AG04450 (cell line): ENCODE results near the gene GPC3. TPM values are rescaled to one million over a fixed set of nuclear protein-coding genes. Genes with fewer than 3 reads are reported as not detected.

Source experiments
- CTCF ChIA-PET: fragments of 300-600, 350-600 bp; formaldehyde crosslinking; extraction: SDS; loops from one replicate; lab custom pipeline; 2022; ENCODE audit warnings: antibody characterized with exemption, inconsistent platforms; lab: Charles Lee
- POLR2A ChIA-PET: fragments of 350-600 bp; formaldehyde crosslinking; extraction: SDS; loops from one replicate; lab custom pipeline; 2021; ENCODE audit warnings: antibody characterized with exemption, inconsistent platforms; lab: Yijun Ruan, JAX
- DNase-seq: peaks from one replicate; pipeline ENCODE4 v3.0.0-alpha.2; 2011; ENCODE audit warnings: low read depth, low spot score
- H3K27ac ChIP-seq: one replicate; pipeline ENCODE4 v1.5.1; 2012; ENCODE audit warnings: low read depth, low read length, control low read depth
- H3K27me3 ChIP-seq: one replicate; pipeline ENCODE4 v1.6.0; 2012; ENCODE audit warnings: low read length; ENCODE audit not compliant: control insufficient read depth, insufficient read depth
- H3K4me3 ChIP-seq: 2 replicates; pipeline ENCODE4 v1.5.1; 2011; ENCODE audit warnings: mild to moderate bottlenecking, low read depth, low read length, control low read depth
- H3K9me3 ChIP-seq: 2 replicates; pipeline ENCODE4 v1.5.1; 2012; ENCODE audit warnings: low read length; ENCODE audit not compliant: control insufficient read depth, insufficient read depth
- polyA plus RNA-seq: library from polyadenylated mRNA; depleted of rRNA; stranded (reverse); fragments of >200 nt; gene quantifications from 2 replicates; pipeline ENCODE4 v1.2.3, GENCODE V29; 2011
- TF ChIP-seq, protein P1 (sequence below): IDR thresholded peaks from 2 replicates; pipeline ENCODE4 v1.5.1; 2011; ENCODE audit warnings: low read depth, low read length, control low read depth, inconsistent platforms

GPC3 gene
- polyA plus RNA-seq, 1 experiment = not detected

- Histone ChIP-seq H3K4me3 (no peak overlapping the region), H3K9me3 (no peaks in the 10 kb centered on the region), H3K27me3 (no peaks in the 10 kb centered on the region), H3K27ac (no peak overlapping the region)
- DNase-seq = no peak
- ChIA-PET POLR2A (no interaction called here), CTCF (no interaction called here)
- TF ChIP-seq, protein P1, sequence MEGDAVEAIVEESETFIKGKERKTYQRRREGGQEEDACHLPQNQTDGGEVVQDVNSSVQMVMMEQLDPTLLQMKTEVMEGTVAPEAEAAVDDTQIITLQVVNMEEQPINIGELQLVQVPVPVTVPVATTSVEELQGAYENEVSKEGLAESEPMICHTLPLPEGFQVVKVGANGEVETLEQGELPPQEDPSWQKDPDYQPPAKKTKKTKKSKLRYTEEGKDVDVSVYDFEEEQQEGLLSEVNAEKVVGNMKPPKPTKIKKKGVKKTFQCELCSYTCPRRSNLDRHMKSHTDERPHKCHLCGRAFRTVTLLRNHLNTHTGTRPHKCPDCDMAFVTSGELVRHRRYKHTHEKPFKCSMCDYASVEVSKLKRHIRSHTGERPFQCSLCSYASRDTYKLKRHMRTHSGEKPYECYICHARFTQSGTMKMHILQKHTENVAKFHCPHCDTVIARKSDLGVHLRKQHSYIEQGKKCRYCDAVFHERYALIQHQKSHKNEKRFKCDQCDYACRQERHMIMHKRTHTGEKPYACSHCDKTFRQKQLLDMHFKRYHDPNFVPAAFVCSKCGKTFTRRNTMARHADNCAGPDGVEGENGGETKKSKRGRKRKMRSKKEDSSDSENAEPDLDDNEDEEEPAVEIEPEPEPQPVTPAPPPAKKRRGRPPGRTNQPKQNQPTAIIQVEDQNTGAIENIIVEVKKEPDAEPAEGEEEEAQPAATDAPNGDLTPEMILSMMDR = no peak
These were observed 24.3 kb downstream of the GPC3 start for GRCh38 chrX:133961046-133961445.

GRCh38 chrX:133959972-133960371 is 25.4 kb downstream of the GPC3 start:
- Histone ChIP-seq H3K4me3 (no peak overlapping the region), H3K27me3 (no peaks in the 10 kb centered on the region), H3K27ac (no peak overlapping the region), H3K9me3 (no peaks in the 10 kb centered on the region)
- TF ChIP-seq, protein P1 = no peak
- ChIA-PET CTCF (no interaction called here), POLR2A (no interaction called here)
- DNase-seq = no peak

DNA sequence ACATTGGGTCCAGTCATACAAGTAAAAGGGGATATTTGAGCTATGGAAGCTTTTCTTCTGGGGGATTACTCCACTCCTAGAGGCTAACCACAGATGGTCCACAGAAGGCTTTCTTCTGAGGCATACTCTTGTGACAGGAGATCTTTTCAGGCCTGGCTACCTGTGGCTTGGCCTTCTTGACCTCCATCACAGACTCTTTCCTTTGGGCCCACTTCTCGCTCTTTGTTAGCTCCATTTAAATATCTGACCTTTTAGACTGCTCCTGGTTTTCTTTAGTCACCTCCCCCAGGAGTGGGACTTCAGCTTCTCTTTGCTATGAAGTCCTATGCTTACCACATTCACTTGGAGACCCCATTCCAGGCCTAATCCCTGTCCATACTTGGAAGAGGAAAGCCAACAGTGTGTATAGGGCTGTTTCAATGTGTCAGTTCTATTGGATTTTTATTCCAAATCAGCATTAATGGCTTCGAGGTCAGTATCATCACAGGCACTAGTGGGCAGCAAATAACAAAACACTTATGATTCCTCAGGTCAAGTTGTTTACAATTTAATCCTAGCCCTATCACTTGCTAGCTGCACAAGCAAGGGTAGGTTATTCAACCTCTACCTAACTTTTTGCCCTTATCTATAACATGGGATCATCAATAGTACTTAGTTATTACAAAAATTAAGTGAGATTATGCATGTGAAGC is 26.3 kb downstream of the GPC3 start:
- H3K27ac ChIP-seq = no peak overlapping the region
- no peaks in the 10 kb centered on the region for H3K27me3 ChIP-seq
- TF ChIP-seq, protein P1 = no peak
- ChIA-PET CTCF (no interaction called here), POLR2A (no interaction called here)
- H3K4me3 ChIP-seq = no peak overlapping the region
- H3K9me3 ChIP-seq = no peaks in the 10 kb centered on the region
- no peak for DNase-seq

DNA sequence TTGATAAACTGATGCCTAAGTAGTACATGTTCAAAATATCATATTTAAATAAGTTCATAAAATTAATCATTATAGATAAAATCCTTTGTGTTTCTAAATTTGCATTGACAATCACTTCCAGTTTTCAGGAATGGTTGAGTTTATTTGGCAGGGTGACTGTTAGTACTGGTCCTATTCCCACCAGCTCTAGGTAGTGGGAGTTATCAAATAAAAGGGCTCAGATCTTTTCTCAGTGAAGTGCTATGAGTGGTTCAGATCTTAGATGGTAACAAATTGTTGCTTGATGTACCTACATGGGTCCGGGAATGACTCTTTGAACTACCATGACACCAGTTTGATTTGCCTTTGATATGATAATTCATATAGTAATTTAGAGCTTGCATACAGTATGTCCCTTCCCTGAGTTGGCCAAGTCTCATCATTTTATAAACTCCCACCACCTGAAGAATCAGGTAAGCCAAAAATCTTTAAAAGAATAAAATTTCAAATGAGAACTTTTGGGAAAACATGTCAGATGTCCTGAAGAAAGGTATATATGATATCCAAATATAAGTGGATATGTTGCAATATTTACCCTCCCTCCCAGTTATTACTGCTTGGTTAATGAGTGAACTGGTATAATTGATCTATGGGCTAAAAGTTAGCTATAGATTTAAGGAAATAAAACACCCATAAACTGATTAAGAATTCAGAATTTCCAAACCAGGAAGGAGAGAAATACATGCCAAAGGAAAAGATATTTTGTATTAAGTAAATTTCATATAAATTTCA is 28.6 kb downstream of the GPC3 start:
- POLR2A ChIA-PET = no interaction called here
- CTCF ChIA-PET = no interaction called here
- H3K9me3 ChIP-seq = no peaks in the 10 kb centered on the region
- no peak overlapping the region for H3K27ac ChIP-seq
- TF ChIP-seq, protein P1 = no peak
- no peaks in the 10 kb centered on the region for H3K27me3 ChIP-seq
- no peak for DNase-seq
- no peak overlapping the region for H3K4me3 ChIP-seq

GRCh38 chrX:133953785-133954355 is 31.5 kb downstream of the GPC3 start:
- Histone ChIP-seq H3K27me3 (no peaks in the 10 kb centered on the region), H3K9me3 (no peaks in the 10 kb centered on the region), H3K4me3 (no peak overlapping the region), H3K27ac (no peak overlapping the region)
- ChIA-PET CTCF (no interaction called here), POLR2A (no interaction called here)
- no peak for DNase-seq
- TF ChIP-seq, protein P1 = no peak
